GM12801 (cell line): ENCODE results near the gene KRTAP5-4.

Source experiments
- CTCF ChIP-seq: IDR thresholded peaks from one replicate; pipeline ENCODE4 v1.5.1; 2011; ENCODE audit warnings: control low read depth; ENCODE audit not compliant: insufficient read length; ENCODE audit errors: extremely low read depth

Gene KRTAP5-4

GRCh38 chr11:1604711-1605110, 17.2 kb downstream of the KRTAP5-4 start:
- no peak for TF ChIP-seq CTCF

GRCh38 chr11:1604181-1604580, 17.8 kb downstream of the KRTAP5-4 start:
- TF ChIP-seq CTCF, result no peak

GRCh38 chr11:1603629-1604028, 18.3 kb downstream of the KRTAP5-4 start:
- TF ChIP-seq CTCF, result no peak

- no peak for TF ChIP-seq CTCF
Observed at GRCh38 chr11:1600626-1601025, 21.3 kb downstream of the KRTAP5-4 start.

GRCh38 chr11:1598816-1599215, 23.1 kb downstream of the KRTAP5-4 start:
- no peak for TF ChIP-seq CTCF

GRCh38 chr11:1597994-1598380, 24.0 kb downstream of the KRTAP5-4 start, which contains the start of gene KRTAP5-2:
KRTAP5-2 (minus strand) TSS chr11:1598294; CDS start chr11:1598250, 44 bp downstream.
- TF ChIP-seq CTCF, result no peak

GRCh38 chr11:1597331-1597993, 24.5 kb downstream of the KRTAP5-4 start:
- no peak for TF ChIP-seq CTCF
